Transverse colon (tissue), 4 donors: ENCODE measurements around the gene NOS3.

Experiments used
- CTCF ChIP-seq, 5 experiments: fragments of 200-600 bp in 3 of 5; fragments of 450-650 bp in 2 of 5; sonication (generic) in 3 of 5; IDR thresholded peaks; 1 replicate in 2 of 5; 2 replicates in 3 of 5; pipeline ENCODE4 v1.5.1; 2016 to 2017; ENCODE audit warnings: antibody characterized with exemption in 5 of 5, inconsistent platforms in 3 of 5, mild to moderate bottlenecking in 2 of 5, moderate library complexity in 1 of 5
- EP300 ChIP-seq: sonication (generic); formaldehyde crosslinking; IDR thresholded peaks from one replicate; pipeline ENCODE4 v1.6.1; 2017; ENCODE audit warnings: antibody characterized with exemption, low read depth
- POLR2A ChIP-seq: fragments of 450-650 bp; IDR thresholded peaks from one replicate; pipeline ENCODE4 v1.6.1; 2016; ENCODE audit warnings: antibody characterized with exemption, mild to moderate bottlenecking, moderate library complexity
- POLR2AphosphoS5 ChIP-seq, 3 donors: sonication (generic); formaldehyde crosslinking; IDR thresholded peaks; one replicate each; pipeline ENCODE4 v1.6.1; 2016; ENCODE audit warnings: antibody characterized with exemption in 3 of 3

GRCh38 chr7:151061213-151062110 lies 70.6 kb downstream of the NOS3 start:
- TF ChIP-seq POLR2AphosphoS5 (IDR thresholded peaks at IDR 0.05) (no peak), CTCF (IDR thresholded peaks at IDR 0.05) (no peak), POLR2A (no peak), EP300 (no peak)
